GM11168 (cell line): ENCODE measurements around the gene PRSS38.

Experiments
- in situ Hi-C: fragments of 300-500 bp; cut with MboI; formaldehyde crosslinking; loops from one replicate; pipeline ENCODE4 v1.12.0; 2022; ENCODE audit warnings: low sequenced_read_pairs; ENCODE audit not compliant: unreplicated experiment

The PRSS38 gene

DNA sequence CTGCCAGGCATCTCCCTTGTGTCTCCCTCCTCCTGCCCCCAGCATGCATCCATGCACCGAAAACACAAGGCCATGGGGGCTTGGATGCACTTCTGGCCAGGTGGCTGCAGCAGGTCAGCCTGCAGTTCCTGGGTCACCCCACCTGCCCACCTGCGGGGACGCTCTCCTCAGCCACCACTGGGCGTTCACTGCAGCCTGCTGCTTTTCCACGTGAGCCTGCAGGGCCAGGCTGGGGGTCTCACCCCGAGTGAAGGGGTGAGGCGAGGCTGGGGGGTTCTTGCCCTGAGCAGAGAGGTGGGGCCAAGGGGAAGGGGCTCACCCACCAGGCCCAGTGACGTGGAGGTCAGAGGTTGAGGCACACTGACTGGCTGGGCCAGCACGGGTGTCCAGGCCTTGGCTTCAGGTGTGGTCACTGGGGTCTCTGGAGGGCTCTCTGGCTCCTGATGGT is 67.6 kb downstream of the PRSS38 start:
- in situ Hi-C loops = no loop called here

DNA sequence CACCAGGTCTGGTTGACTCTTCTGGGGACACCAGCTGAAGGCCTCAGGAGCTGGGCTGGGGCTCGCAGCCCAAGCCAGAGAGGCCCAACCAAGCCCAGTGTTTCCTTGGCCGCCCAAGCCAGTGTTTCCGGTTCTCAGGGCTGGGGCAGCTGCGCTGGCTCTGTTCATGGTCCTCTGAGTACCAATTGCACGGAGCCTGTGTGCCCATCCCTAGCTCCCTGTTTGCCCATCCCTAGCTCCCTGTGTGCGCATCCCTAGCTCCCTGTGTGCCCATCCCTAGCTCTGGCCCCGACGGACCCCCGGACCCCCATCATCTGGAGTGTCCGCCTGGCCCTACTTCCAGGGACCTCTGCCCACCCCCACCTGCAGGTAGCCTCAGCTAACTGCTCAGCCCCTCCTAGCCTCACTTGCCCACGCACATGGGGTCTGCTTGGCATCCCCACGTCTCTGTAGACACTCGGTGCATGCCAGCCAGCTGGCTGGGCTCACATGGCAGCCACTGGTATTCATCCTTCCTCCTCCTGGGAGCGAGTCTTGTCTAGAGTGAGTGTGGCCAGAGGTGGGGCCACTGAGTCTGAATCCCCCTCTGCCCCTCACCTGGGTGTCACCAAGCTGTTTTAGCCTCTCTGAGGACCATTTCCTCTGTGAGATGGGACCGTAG is 68.3 kb downstream of the PRSS38 start:
- in situ Hi-C loops = no loop called here

DNA sequence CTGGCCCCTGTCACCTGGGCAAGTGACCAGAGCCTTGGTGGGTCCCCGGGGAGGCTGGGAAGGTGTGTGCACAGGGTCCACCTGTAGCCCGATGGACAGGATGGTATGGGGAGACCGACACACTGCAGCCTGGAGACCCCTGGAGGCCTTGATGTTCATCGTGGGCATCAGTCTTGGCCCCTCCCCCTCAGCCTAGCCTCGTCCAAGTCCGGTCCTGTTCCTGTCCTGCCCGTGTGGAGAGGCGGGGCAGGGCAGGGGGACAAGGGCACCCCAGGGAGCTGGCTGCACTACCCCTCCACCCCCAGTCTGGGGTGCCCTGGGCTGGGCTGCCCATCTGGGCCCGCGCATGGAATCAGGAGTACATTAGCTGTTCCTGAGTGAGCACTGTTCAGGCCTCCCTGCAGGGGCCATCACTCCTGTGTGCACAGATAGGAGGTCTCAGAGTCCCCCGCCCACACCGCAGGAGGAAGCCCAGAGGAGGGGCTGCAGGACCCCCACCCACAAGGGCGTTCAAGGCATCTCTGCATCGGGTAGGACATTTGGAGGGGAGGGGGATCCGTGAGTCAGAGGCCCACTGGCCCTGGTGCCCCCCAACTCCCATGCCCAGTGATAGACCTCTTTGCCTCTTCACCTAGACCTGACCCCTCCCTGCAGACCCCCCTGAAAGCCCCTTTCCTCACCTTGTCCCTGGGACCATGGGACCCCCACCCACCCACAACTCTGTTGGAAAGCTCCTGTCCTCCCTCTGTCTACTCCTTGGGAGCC is 69.1 kb downstream of the PRSS38 start:
- in situ Hi-C loops = no loop called here

DNA sequence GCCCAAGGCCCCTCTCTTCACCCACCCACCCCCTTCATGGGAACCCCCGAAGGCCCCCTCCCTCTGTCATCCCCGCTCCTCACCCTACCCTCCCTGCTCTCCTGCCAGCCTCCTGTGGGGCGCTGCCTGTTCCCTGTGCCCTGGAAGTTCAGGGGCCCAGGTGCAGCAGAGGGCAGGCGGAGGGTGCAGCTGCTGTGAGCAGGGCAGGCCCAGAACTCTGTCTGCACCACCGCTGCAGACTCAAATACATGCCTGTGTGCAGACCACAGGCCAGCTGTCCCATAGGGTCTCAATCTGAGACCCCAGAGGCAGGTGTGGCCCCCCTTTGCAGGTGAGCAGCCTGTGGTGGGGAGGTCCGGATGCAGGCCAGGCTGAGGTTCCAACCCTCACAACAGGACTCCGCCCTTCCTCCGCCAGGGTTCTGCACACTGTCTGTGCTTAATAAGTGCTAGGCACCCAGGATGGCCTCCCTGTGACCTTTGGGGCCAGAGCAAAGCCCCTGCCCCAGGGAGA is 69.7 kb downstream of the PRSS38 start:
- in situ Hi-C loops = no loop called here

DNA sequence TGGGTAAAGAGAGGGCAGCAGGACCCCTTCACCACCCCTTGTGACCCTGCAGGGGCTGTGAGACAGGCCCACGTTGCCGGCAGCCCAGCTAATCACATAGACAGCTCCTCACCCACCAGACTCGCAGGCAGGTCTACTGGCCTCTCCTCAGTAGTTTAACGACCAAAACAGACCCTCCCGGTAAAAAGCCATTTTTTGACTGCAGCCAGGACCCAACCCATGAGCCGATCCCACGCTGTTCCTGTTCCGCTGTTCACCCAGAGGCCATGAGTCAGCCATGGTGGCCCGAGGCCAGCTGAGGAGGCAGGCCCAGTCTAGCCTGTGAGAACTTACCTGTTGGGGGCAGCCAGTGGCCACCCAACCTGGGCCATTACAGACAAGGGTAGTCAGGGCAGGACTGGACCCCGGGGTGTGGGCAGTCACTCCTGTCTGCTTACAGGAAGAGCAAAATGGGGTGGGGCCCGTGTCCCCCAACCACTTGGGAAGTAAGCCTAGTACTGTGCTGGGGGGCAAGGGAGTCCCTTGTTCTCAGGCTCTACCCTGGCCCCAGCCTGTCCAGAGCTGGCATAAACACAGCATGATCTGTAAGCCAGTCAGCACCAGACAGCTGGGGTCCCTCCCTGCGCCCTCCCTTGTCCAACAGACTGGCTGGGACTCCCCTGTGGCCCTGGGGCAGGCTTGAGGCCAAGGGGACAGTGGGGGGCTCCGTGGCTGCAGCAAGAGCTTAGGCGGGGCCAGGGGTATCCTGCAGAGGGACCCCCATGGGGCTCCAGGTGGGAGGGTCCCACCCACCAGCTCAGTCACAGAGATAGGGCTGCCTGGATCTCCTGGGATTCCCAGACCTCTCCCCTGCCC is 70.4 kb downstream of the PRSS38 start:
- in situ Hi-C loops = no loop called here

DNA sequence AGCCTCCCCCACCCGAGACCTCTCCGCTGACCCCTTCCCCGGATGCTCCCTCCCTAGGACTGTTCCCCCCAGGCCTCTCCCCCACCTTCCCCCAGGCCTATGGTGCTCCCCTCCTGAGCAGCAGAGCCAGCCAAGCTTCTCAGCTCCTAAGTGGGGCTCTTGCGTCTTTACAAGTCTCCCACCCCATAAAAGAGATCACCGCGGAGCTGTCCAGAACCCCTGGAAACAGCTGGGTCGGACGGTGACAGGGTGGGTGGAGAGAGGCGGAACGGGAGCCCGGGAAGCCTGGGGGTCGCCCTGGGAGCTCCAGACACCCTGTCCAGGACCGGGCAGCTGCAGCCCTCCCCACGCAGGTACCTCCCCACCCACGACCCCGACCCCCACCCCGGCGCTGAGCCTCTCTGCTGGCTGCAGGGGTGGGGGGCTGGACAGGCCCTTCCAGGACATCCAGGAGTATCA is 71.1 kb downstream of the PRSS38 start:
- in situ Hi-C loops = no loop called here

DNA sequence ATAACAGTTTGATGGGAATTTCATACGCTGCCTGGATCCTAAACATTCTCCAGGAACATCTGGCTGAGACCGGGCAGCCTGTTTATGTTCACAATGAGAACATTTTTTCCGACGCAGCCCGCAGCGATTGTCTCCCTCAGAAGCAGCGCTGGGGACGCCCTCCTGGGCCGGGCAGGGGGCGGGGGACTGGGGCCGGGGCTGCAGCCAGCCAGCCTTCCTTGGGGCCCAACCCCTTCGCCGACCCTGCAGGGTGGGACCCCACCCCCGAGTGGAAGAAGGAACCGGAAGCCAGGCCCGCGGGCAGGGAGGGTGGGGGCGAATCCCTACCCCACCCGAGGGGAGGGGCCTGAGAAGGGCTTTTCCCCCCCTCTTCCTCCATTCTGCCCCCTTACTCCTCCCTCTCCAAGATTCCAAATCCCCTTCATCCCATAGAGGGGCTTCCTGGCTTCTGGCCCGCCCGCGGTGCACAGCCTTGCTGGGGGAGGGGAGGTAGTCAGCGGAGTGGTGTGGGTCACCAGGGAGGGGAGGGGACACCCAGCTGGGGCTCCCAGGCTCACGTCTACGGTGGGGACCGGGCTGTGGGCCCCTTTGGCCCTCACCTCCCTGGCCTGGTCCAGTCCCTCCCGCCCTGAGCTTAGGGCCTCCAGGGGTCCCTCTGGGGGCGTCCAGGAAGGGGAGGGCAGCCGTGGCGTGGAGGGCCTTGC is 71.7 kb downstream of the PRSS38 start:
- in situ Hi-C loops = no loop called here

DNA sequence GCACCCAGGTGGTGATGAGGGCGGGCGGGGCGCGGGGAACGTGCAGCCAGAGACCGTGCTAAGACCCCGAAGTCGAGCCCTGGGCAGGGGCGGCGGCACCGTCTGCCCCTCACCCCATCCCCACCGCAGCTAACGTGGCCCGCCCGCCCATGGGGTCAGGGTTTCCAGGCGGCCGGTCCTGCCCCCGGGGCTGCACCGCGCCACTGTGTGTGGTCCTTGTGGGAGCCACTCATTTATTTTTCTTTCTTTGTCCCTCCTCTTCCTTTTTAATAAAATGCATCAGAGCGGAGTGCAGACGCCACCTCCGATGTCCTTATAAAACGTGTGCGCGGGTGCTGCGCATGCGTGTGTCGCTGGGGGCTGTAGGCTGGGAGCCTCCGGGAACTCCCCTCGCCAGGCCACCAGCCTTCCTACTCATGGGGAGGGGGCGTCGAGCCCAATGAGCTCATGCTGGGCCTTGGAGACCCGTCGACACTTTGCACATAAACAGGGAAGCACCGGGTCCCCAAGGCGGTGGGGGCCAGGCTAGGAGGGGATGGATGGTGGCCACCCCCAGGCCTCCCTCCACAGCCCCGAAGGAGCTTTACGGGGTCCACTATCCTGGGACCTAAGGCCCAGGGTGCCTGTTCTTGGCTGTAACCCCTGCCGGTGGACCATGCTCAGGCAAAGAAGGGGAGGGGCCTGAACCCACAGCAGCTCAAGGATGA is 72.4 kb downstream of the PRSS38 start:
- in situ Hi-C loops = no loop called here

DNA sequence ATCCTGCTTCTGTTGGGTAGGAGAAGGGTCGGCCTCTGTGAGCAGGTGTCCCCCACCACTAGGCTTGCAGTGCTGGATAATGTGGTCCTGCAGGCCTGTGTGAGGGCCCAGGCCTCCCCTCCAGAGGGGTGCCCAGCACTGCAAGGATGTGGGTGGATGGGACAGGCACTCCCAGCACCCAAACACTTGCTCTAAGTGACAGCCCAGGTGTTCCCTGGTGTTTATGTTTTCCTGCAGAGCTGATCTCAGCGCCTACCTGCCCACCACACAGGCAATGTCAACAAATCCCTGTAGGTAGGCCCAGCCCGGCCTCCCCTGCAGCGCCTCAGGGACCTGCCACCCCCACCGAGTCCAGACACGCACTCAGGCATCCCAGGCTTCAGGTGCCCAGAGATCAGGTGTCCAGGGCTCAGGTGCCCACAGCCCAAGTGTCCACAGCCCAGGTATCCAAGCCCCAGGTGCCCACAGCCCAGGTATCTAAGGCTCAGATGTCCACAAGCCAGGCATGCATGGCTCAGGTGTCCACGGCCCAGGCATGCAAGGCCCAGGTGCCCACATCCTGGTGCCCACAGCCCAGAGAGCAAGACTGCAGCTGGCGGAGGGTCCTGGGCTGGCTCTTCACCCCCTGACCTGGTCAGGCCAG is 73.0 kb downstream of the PRSS38 start:
- in situ Hi-C loops = no loop called here

DNA sequence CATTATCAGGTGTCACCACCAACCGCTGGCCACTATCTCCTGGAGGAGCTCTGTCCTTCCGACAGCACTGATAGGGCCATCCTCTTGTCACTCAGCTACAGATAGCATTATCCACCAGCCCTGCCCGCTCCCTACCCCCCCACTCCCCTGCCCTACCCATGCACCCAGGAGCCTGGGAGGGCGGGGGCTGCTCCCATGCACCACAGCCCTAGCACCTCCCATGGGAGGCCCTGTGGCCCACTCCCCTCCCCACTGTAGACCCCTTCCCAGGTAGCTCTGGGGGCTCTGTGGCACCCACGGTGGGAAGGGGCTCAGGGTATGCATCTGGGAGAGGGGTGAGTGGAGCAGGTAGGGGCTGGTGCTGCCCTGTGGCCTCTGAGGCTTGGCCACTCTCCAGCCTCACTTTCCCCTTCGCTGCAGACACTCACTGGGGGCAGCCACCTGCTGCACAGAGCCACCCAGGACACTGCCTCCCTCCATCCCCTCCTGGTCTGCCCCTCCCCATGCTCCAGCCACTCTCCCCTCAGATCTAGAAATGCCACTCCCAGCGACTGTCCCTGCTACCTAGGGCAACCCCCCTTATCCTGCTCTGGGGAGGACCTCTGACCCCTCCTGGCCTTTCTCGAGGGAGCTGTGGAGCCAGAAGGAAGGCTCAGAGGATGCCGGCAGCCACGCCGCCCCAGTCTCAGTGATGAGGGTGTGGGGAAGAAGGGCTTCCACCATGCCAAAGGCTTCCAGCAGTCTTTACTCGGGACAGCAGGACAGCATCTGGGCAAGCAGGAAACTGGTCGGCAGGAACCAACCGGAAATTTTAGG is 73.8 kb downstream of the PRSS38 start:
- in situ Hi-C loops = no loop called here

DNA sequence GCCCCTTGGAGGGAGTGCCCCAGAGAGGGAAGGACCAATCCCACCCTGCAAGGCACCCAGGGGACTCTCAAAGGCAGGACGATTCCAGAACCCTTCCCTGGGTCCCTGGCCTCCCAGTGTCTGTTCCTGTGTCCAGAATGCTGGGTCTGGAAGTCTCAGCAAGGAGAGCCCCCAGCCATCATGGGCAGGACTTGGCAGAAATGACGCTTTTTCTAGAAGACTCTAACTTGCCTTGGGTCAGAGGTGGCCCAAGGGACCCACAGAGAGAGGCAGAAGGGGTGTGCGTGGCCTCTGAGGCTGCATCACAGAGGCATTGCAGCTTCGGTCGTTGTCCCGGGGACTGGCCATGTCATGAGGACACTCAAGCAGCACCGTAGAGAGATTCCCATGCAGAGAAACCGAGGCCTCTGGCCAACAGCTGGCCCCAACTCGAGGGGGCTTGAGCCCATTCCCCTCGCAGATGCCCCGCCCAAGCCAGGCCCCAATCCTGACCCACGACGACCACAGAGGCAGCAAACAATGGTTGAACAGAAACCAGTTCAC is 74.5 kb downstream of the PRSS38 start:
- in situ Hi-C loops = no loop called here

DNA sequence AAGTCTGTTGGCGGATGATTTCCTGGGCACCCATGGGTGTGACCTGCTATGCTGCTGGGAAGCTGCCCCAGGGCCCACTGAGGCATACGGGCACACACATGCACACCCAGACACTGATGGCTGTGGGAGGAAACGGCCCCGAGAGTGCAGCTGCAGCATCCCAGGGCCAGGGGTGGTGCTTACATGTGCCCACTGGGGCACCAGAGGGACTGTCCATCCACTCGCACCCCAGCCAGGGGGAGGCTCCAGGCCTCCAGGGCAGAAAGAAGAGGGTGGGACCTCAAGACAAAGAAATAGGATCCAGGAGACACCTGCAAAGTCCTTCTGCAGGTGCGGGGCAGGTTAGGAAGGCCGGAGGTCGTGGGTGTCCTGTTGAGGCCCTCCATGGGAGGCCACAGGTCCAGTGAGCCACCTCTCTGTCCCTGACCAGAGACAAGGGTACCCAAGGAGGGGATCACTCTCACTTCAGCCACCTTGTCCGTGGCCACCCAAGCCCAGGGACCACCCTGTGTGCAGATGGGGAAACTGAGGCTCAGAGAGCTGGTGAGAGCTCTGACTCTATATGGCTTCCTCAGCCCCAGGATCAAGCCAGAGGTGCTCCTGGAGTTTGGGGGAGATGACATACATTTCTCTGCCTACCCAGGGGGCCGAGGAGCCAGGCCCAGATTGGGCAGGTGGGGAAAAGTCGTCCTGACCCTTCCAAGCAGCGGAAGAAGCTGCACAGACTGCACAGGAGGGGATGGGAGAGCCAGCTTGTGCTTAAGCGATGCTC is 75.2 kb downstream of the PRSS38 start:
- in situ Hi-C loops = no loop called here

DNA sequence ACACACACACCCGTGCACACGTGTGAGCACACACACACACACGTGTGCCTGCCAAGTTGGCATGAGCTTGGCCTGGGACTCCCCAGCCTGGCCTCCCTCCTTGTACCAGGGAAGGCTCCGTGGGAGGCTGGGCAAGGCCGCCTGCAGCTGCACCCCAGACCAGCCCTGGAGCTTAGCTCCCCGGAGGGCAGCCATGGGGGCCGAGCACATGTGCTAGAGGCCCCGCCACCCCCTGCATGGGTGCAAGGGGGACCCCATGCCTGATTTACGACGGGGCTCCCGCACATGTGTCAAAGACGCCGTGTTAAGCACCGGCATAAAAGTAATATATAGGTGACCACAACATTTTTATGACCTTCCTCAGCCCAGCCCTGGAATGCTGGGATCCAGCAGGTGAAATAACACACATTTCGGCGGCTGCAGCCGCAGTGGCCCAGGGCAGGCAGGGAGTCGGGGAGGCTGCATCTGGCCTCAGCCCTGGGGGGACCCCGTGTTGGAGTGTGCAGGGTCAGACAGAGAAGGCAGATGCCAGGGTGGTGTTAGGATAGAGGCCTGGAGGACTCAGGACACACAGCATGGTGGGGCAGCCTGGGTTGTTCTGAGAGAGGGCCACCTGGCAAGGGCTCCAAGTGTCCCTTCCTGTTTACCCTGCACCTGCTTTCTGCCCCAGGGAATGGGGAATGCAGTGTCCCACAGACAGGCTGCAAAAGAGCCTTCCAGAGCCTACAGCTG is 75.9 kb downstream of the PRSS38 start:
- in situ Hi-C loops = no loop called here

DNA sequence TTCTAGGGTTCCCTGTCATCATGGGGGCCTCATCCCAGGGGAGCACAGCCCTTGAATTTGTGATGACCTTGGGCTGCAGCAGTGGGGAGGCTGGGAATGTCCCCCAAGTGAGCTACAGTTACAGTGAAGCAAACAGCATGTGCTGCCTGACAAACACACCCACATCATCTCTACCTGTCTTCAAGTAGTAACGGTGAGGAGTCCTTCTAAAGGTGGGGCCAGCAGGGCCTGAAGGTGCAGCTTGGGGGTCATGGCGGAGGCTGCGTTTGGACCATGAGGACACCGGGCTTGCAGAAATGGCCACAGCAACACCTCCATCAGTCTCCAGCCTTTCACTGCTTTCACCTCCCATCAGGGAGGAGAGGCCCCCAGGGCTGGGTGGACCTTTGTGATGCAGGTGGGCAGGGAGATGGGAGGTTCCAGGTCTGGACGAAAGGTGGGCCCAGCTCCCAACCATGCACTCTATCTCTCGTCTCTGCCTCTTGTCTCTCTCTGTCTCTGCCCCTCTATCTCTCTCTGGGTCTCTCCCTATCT is 76.5 kb downstream of the PRSS38 start:
- in situ Hi-C loops = no loop called here

DNA sequence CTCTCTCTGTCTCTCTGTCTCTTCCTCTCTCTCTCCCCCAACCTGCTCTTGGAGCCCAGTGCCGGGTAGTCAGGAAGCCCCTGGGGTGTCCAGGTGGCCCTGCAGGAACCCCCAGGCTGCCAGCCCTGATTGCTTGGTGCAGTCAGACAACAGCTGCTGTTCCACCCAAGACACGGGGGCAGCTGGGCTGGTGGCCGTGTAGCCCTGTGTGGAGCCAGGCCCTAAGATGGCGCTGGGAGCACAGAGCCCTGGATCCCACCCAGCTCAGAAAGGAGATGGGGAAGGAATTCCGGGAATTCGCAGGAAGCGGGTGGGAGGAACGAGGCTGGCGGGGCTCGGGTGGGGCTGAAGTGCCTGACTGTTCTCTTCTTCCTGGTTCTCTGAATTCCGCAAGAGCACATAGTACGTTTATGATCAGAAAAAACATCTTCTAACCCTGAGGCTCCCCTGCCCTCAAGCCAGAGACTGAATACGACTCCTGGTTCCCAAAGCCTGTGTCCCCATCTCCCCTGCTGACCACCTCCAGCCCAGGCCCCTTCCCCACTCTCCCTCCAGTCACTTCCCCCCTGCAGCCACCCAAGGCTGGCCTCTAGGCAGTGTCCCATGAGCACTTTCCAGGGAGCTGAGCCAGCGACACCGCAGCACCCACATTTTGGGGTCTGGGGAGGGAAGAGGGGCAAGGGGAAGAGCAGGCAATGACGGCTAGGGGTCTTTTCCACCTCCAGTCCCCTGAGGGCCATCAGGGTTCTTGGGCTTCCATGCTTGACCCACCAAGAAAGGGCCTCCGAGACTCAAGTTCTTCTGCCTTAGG is 77.2 kb downstream of the PRSS38 start:
- in situ Hi-C loops = no loop called here
